Neural cell (in vitro differentiated cells): ENCODE data around the gene CACNA2D4. TPM values are rescaled to one million over a fixed set of nuclear protein-coding genes. Genes with fewer than 3 reads are reported as not detected.

ENCODE experiments used
- H2AFZ ChIP-seq: fragments of 200-600, 300-800 bp; sonication (generic), shearing (Covaris generic); 2 replicates; pipeline ENCODE4 v1.6.0; 2014; ENCODE audit warnings: low read depth, mild to moderate bottlenecking, antibody characterized with exemption, low read length, moderate library complexity
- H3F3A ChIP-seq: fragments of 200-600 bp; shearing (Covaris generic); 2 replicates; pipeline ENCODE4 v1.6.1; 2016; ENCODE audit warnings: mild to moderate bottlenecking, moderate library complexity, mixed read lengths, antibody characterized with exemption, low read length; ENCODE audit not compliant: insufficient read depth, poor library complexity, severe bottlenecking
- H3K27ac ChIP-seq: fragments of 200-600, 300-800 bp; sonication (generic), shearing (Covaris generic); 2 replicates; pipeline ENCODE4 v1.5.1; 2014; ENCODE audit warnings: mild to moderate bottlenecking, low read length, moderate library complexity
- H3K27me3 ChIP-seq: fragments of 300-800, 200-600 bp; sonication (generic), shearing (Covaris generic); 2 replicates; pipeline ENCODE4 v1.6.0; 2014; ENCODE audit warnings: mild to moderate bottlenecking, low read depth, low read length, moderate library complexity; ENCODE audit not compliant: insufficient read depth
- H3K36me3 ChIP-seq: fragments of 300-800, 200-600 bp; sonication (generic), shearing (Covaris generic); 2 replicates; pipeline ENCODE4 v1.5.1; 2014; ENCODE audit warnings: mild to moderate bottlenecking, antibody characterized with exemption, low read length, moderate library complexity; ENCODE audit not compliant: insufficient read depth
- H3K4me2 ChIP-seq: fragments of 300-800, 200-600 bp; sonication (generic), shearing (Covaris generic); 2 replicates; pipeline ENCODE4 v1.6.0; 2014; ENCODE audit warnings: mild to moderate bottlenecking, low read length
- H3K4me3 ChIP-seq: fragments of 300-800, 200-600 bp; sonication (generic), shearing (Covaris generic); 2 replicates; pipeline ENCODE4 v1.5.1; 2014; ENCODE audit warnings: mild to moderate bottlenecking, low read length, moderate library complexity
- H3K79me2 ChIP-seq: fragments of 200-600 bp; shearing (Covaris generic); replicated peaks from 2 replicates; pipeline ENCODE4 v1.6.0; 2014; ENCODE audit warnings: mild to moderate bottlenecking, low read length, moderate library complexity; ENCODE audit not compliant: insufficient read depth
- H3K9ac ChIP-seq: fragments of 300-800, 200-600 bp; sonication (generic), shearing (Covaris generic); 2 replicates; pipeline ENCODE4 v1.6.1; 2016; ENCODE audit warnings: mild to moderate bottlenecking, low read length, mixed read lengths
- H3K9me2 ChIP-seq: fragments of 200-600 bp; shearing (Covaris generic); 2 replicates; pipeline ENCODE4 v1.6.1; 2016; ENCODE audit warnings: mild to moderate bottlenecking, low read length, mixed read lengths; ENCODE audit not compliant: insufficient read depth
- H3K9me3 ChIP-seq: fragments of 200-600, 300-800 bp; sonication (generic), shearing (Covaris generic); 2 replicates; pipeline ENCODE4 v1.6.1; 2016; ENCODE audit warnings: mild to moderate bottlenecking, mixed run types, low read length, moderate library complexity, mixed read lengths
- H4K20me1 ChIP-seq: fragments of 200-600 bp; shearing (Covaris generic); 2 replicates; pipeline ENCODE4 v1.6.1; 2016; ENCODE audit warnings: mild to moderate bottlenecking, mixed run types; ENCODE audit not compliant: insufficient read depth
- EP300 ChIP-seq: fragments of 450-650 bp; conservative IDR thresholded peaks from 2 replicates; pipeline ENCODE4 v1.6.1; 2014; ENCODE audit warnings: antibody characterized with exemption, mild to moderate bottlenecking, moderate library complexity; ENCODE audit not compliant: poor library complexity, severe bottlenecking
- EZH2 ChIP-seq: fragments of 200-600, 300-800 bp; shearing (Covaris generic), sonication (generic); IDR thresholded peaks from 2 replicates; pipeline ENCODE4 v1.6.1; 2014; ENCODE audit warnings: antibody characterized with exemption, low read length, borderline replicate concordance, mild to moderate bottlenecking; ENCODE audit not compliant: insufficient read depth, poor library complexity, severe bottlenecking
- MXI1 ChIP-seq: fragments of 450-650 bp; conservative IDR thresholded peaks from 2 replicates; pipeline ENCODE4 v1.6.1; 2014; ENCODE audit warnings: antibody characterized with exemption, mild to moderate bottlenecking; ENCODE audit not compliant: poor library complexity, severe bottlenecking
- POLR2AphosphoS5 ChIP-seq: IDR thresholded peaks from 2 replicates; pipeline ENCODE4 v1.6.1; 2012
- RAD21 ChIP-seq: fragments of 450-650 bp; conservative IDR thresholded peaks from 2 replicates; pipeline ENCODE4 v1.6.1; 2014; ENCODE audit warnings: antibody characterized with exemption, mild to moderate bottlenecking, moderate library complexity
- REST ChIP-seq: IDR thresholded peaks from 2 replicates; pipeline ENCODE4 v1.6.1; 2012; ENCODE audit warnings: borderline replicate concordance
- SMC3 ChIP-seq: fragments of 450-650 bp; conservative IDR thresholded peaks from 2 replicates; pipeline ENCODE4 v1.6.1; 2014; ENCODE audit warnings: antibody characterized with exemption, mild to moderate bottlenecking, moderate library complexity; ENCODE audit not compliant: poor library complexity
- TAF1 ChIP-seq: IDR thresholded peaks from 2 replicates; pipeline ENCODE4 v1.6.1; 2012; ENCODE audit warnings: low read depth
- polyA plus RNA-seq: library from polyadenylated mRNA; depleted of rRNA; stranded (reverse); fragments of >200 nt; gene quantifications from 2 replicates; pipeline ENCODE4 v1.2.3, GENCODE V29; 2014
- TF ChIP-seq, protein P1 (sequence below): fragments of 450-650 bp; IDR thresholded peaks from 2 replicates; pipeline ENCODE4 v1.5.1; 2014; ENCODE audit warnings: antibody characterized with exemption, mild to moderate bottlenecking, moderate library complexity; ENCODE audit not compliant: poor library complexity, severe bottlenecking

CACNA2D4 gene
- polyA plus RNA-seq, 1 donor from 2014 or later: not detected

DNA sequence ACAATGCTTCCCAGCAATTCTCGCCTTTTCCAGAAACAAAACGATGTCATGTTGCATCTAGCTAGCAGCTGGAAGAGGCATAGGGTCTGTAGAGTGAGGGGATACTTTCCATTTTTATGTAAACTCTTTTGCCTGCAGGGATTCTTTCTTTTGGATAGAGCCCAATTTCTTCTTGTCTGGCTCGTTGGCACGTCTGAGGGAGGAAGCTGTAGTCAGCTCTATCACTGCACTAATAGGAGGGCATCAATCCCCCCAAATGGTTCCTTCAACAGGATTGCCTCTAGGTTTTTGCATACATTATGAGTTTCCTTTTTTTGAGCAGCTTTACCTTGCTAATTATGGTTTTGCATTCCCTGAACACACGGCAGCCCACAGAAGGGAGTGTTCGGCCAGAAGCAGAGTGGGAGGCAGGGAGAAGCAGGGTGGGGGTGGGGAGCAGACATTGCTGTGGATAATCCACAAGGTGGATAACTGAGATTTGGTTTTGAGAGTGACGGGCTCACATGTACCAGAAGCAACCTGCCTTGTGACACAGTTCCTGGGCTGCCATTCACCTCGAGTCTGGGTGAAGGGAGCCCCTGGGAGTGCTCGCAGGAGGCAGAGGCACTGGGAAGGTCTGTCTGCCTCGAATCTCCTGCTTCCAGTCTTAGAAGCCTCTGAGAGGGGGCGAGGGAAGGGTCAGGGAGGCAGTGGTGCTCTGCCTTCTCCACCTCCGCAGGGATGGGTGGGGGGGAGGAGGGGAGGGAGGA lies 73.6 kb downstream of the CACNA2D4 start:
- no peaks in the 10 kb centered on the region for H3K9me2 ChIP-seq
- H3K27ac ChIP-seq: no peak overlapping the region
- H3F3A ChIP-seq: no peaks in the 10 kb centered on the region
- H3K4me3 ChIP-seq: no peak overlapping the region
- H4K20me1 ChIP-seq: no peaks in the 10 kb centered on the region
- no peaks in the 10 kb centered on the region for H3K79me2 ChIP-seq
- H3K4me2 ChIP-seq: no peak overlapping the region
- H3K9ac ChIP-seq: no peak overlapping the region
- no peak overlapping the region for H2AFZ ChIP-seq
- no peaks in the 10 kb centered on the region for H3K36me3 ChIP-seq
- no peaks in the 10 kb centered on the region for H3K9me3 ChIP-seq
- no peaks in the 10 kb centered on the region for H3K27me3 ChIP-seq
- no peak for TF ChIP-seq EP300
- TF ChIP-seq, protein P1, sequence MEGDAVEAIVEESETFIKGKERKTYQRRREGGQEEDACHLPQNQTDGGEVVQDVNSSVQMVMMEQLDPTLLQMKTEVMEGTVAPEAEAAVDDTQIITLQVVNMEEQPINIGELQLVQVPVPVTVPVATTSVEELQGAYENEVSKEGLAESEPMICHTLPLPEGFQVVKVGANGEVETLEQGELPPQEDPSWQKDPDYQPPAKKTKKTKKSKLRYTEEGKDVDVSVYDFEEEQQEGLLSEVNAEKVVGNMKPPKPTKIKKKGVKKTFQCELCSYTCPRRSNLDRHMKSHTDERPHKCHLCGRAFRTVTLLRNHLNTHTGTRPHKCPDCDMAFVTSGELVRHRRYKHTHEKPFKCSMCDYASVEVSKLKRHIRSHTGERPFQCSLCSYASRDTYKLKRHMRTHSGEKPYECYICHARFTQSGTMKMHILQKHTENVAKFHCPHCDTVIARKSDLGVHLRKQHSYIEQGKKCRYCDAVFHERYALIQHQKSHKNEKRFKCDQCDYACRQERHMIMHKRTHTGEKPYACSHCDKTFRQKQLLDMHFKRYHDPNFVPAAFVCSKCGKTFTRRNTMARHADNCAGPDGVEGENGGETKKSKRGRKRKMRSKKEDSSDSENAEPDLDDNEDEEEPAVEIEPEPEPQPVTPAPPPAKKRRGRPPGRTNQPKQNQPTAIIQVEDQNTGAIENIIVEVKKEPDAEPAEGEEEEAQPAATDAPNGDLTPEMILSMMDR: no peak
- no peak for TF ChIP-seq TAF1
- no peak for TF ChIP-seq MXI1

GRCh38 chr12:1844223-1844622 lies 74.2 kb downstream of the CACNA2D4 start:
- TF ChIP-seq MXI1 (no peak), SMC3 (no peak), EZH2 (no peak), POLR2AphosphoS5 (no peak), RAD21 (no peak), REST (no peak), EP300 (no peak), TAF1 (no peak)
- TF ChIP-seq, protein P1: no peak
- Histone ChIP-seq H4K20me1 (no peaks in the 10 kb centered on the region), H3K9ac (no peak overlapping the region), H3K4me2 (no peak overlapping the region), H3K9me3 (no peaks in the 10 kb centered on the region), H2AFZ (no peak overlapping the region), H3K27ac (no peak overlapping the region), H3K79me2 (no peaks in the 10 kb centered on the region), H3K27me3 (no peaks in the 10 kb centered on the region), H3K4me3 (no peak overlapping the region), H3K9me2 (no peaks in the 10 kb centered on the region), H3K36me3 (no peaks in the 10 kb centered on the region), H3F3A (no peaks in the 10 kb centered on the region)
